ENCODE results near the gene DENND1A.

DENND1A gene

GRCh38 chr9:123717581-123718175, 212.2 kb downstream of the DENND1A start:
- TF ChIP-seq GATA2 (IDR thresholded peaks at IDR 0.05; ENCODE audit: low read depth, low read length) (no peak), GATA3 (IDR thresholded peaks at IDR 0.05; ENCODE audit: low read depth, low read length) (no peak)

GRCh38 chr9:123716339-123716945, 213.5 kb downstream of the DENND1A start:
- TF ChIP-seq GATA3 (IDR thresholded peaks at IDR 0.05; ENCODE audit: low read depth, low read length) (no peak), GATA2 (IDR thresholded peaks at IDR 0.05; ENCODE audit: low read depth, low read length) (no peak)

- TF ChIP-seq GATA2 (IDR thresholded peaks at IDR 0.05; ENCODE audit: low read depth, low read length) = no peak
- no peak for TF ChIP-seq GATA3 (IDR thresholded peaks at IDR 0.05; ENCODE audit: low read depth, low read length)
Measured at GRCh38 chr9:123715258-123715657, 214.7 kb downstream of the DENND1A start.

- TF ChIP-seq GATA3 (IDR thresholded peaks at IDR 0.05; ENCODE audit: low read depth, low read length) (peak; percentile 56; the same call in 1 of the 2 replicates), GATA2 (IDR thresholded peaks at IDR 0.05; ENCODE audit: low read depth, low read length) (peak; percentile 76)
Measured at GRCh38 chr9:123713282-123713681, 216.6 kb downstream of the DENND1A start.

GRCh38 chr9:123712399-123712798, 217.5 kb downstream of the DENND1A start:
- TF ChIP-seq GATA3 (IDR thresholded peaks at IDR 0.05; ENCODE audit: low read depth, low read length) (peak; percentile 23; the same call in 1 of the 2 replicates), GATA2 (IDR thresholded peaks at IDR 0.05; ENCODE audit: low read depth, low read length) (no peak)

- no peak for TF ChIP-seq GATA2 (IDR thresholded peaks at IDR 0.05; ENCODE audit: low read depth, low read length)
- TF ChIP-seq GATA3 (IDR thresholded peaks at IDR 0.05; ENCODE audit: low read depth, low read length) = no peak
Measured at GRCh38 chr9:123710299-123710698, 219.6 kb downstream of the DENND1A start.

- TF ChIP-seq GATA2 (IDR thresholded peaks at IDR 0.05; ENCODE audit: low read depth, low read length) = no peak
Measured at GRCh38 chr9:123702483-123702882, 227.4 kb downstream of the DENND1A start.

- TF ChIP-seq GATA3 (IDR thresholded peaks at IDR 0.05; ENCODE audit: low read depth, low read length) (no peak), GATA2 (IDR thresholded peaks at IDR 0.05; ENCODE audit: low read depth, low read length) (no peak)
Measured at GRCh38 chr9:123697686-123698085, 232.2 kb downstream of the DENND1A start.

- no peak for TF ChIP-seq GATA2 (IDR thresholded peaks at IDR 0.05; ENCODE audit: low read depth, low read length)
- TF ChIP-seq GATA3 (IDR thresholded peaks at IDR 0.05; ENCODE audit: low read depth, low read length) = no peak
Measured at GRCh38 chr9:123696476-123696875, 233.4 kb downstream of the DENND1A start.

- TF ChIP-seq GATA2 (IDR thresholded peaks at IDR 0.05; ENCODE audit: low read depth, low read length) (no peak), GATA3 (IDR thresholded peaks at IDR 0.05; ENCODE audit: low read depth, low read length) (no peak)
Measured at GRCh38 chr9:123695386-123695785, 234.5 kb downstream of the DENND1A start.

GRCh38 chr9:123691765-123692303, 238.1 kb downstream of the DENND1A start:
- TF ChIP-seq GATA2 (IDR thresholded peaks at IDR 0.05; ENCODE audit: low read depth, low read length) (no peak), GATA3 (IDR thresholded peaks at IDR 0.05; ENCODE audit: low read depth, low read length) (no peak)

- TF ChIP-seq GATA2 (IDR thresholded peaks at IDR 0.05; ENCODE audit: low read depth, low read length) (no peak), GATA3 (IDR thresholded peaks at IDR 0.05; ENCODE audit: low read depth, low read length) (no peak)
Measured at GRCh38 chr9:123689701-123690428, 240.1 kb downstream of the DENND1A start.

- no peak for TF ChIP-seq GATA3 (IDR thresholded peaks at IDR 0.05; ENCODE audit: low read depth, low read length)
- no peak for TF ChIP-seq GATA2 (IDR thresholded peaks at IDR 0.05; ENCODE audit: low read depth, low read length)
Measured at GRCh38 chr9:123687246-123687751, 242.6 kb downstream of the DENND1A start.

- no peak for TF ChIP-seq GATA3 (IDR thresholded peaks at IDR 0.05; ENCODE audit: low read depth, low read length)
- no peak for TF ChIP-seq GATA2 (IDR thresholded peaks at IDR 0.05; ENCODE audit: low read depth, low read length)
Measured at GRCh38 chr9:123686829-123687192, 243.1 kb downstream of the DENND1A start.

Data from SH-SY5Y (cell line).